ENCODE results near the gene SYAP1. TPM values are rescaled to one million over a fixed set of nuclear protein-coding genes. Genes with fewer than 3 reads are reported as not detected.

The SYAP1 gene
- total RNA-seq, 3 donors from 2014 or later (not counting 1 experiment from before 2014, with no cell fraction given): 42.9 to 58.4 (median 45.4) TPM

- no peaks in the 10 kb centered on the region for H3K36me3 Mint-ChIP-seq
- Histone ChIP-seq H3K4me3 (ENCODE audit: low read length) (no peak overlapping the region), H3K27me3 (ENCODE audit: control insufficient read depth, insufficient read depth, low read length) (no peaks in the 10 kb centered on the region), H3K4me1 (ENCODE audit: control insufficient read depth, insufficient read depth, low read length) (no peaks in the 10 kb centered on the region), H3K9me3 (ENCODE audit: control insufficient read depth, insufficient read depth, low read length) (no peaks in the 10 kb centered on the region), H3K27ac (ENCODE audit: low read length) (no peak overlapping the region), H3K36me3 (ENCODE audit: control insufficient read depth, insufficient read depth, low read length) (peaks cover 3% of the 10 kb centered on the region)
- intact Hi-C loops (cut with micrococcal nuclease): no loop called here
- ATAC-seq: no peak
- no peaks in the 10 kb centered on the region for H3K4me1 Mint-ChIP-seq
- no peaks in the 10 kb centered on the region for H3K27me3 Mint-ChIP-seq (ENCODE audit: low read depth in 2 of 2)
- H3K4me3 Mint-ChIP-seq: no peak overlapping the region
- TF ChIP-seq CTCF (IDR thresholded peaks at IDR 0.05): no peak
- H3K9me3 Mint-ChIP-seq: no peaks in the 10 kb centered on the region
- WGBS (ENCODE audit: insufficient coverage): no CpG with 5 or more reads among the region's 1 CpG
- DNase-seq: no peak
- H3K27ac Mint-ChIP-seq: no peak overlapping the region
Observed at GRCh38 chrX:16762579-16762978, 43.2 kb downstream of the SYAP1 start.

- no peaks in the 10 kb centered on the region for H3K36me3 Mint-ChIP-seq
- H3K4me1 Mint-ChIP-seq: no peaks in the 10 kb centered on the region
- no peak overlapping the region for H3K27ac ChIP-seq (ENCODE audit: low read length)
- H3K4me3 Mint-ChIP-seq: no peak overlapping the region
- DNase-seq: no peak
- intact Hi-C loops (cut with micrococcal nuclease): no loop called here
- no peaks in the 10 kb centered on the region for H3K9me3 Mint-ChIP-seq
- H3K4me3 ChIP-seq (ENCODE audit: low read length): no peak overlapping the region
- no peak for ATAC-seq
- H3K27ac Mint-ChIP-seq: no peak overlapping the region
- no peaks in the 10 kb centered on the region for H3K4me1 ChIP-seq (ENCODE audit: control insufficient read depth, insufficient read depth, low read length)
- TF ChIP-seq CTCF (IDR thresholded peaks at IDR 0.05): no peak
- H3K36me3 ChIP-seq (ENCODE audit: control insufficient read depth, insufficient read depth, low read length): no peaks in the 10 kb centered on the region
- H3K27me3 Mint-ChIP-seq (ENCODE audit: low read depth in 2 of 2): no peaks in the 10 kb centered on the region
- WGBS (ENCODE audit: insufficient coverage): no CpG with 5 or more reads among the region's 2 CpGs
- H3K9me3 ChIP-seq (ENCODE audit: control insufficient read depth, insufficient read depth, low read length): no peaks in the 10 kb centered on the region
- H3K27me3 ChIP-seq (ENCODE audit: control insufficient read depth, insufficient read depth, low read length): no peaks in the 10 kb centered on the region
Observed at GRCh38 chrX:16765594-16765993, 46.2 kb downstream of the SYAP1 start.

GRCh38 chrX:16770970-16771482 is 51.6 kb downstream of the SYAP1 start:
- no peak overlapping the region for H3K27ac ChIP-seq (ENCODE audit: low read length)
- 80% methylated on average over 2 of the region's 2 CpGs for WGBS (ENCODE audit: insufficient coverage)
- H3K36me3 Mint-ChIP-seq: no peaks in the 10 kb centered on the region
- intact Hi-C loops (cut with micrococcal nuclease): no loop called here
- H3K4me1 ChIP-seq (ENCODE audit: control insufficient read depth, insufficient read depth, low read length): no peaks in the 10 kb centered on the region
- no peak overlapping the region for H3K27ac Mint-ChIP-seq
- no peak overlapping the region for H3K4me3 ChIP-seq (ENCODE audit: low read length)
- H3K4me3 Mint-ChIP-seq: no peak overlapping the region
- H3K36me3 ChIP-seq (ENCODE audit: control insufficient read depth, insufficient read depth, low read length): no peaks in the 10 kb centered on the region
- no peak for ATAC-seq
- no peak for DNase-seq
- no peaks in the 10 kb centered on the region for H3K9me3 ChIP-seq (ENCODE audit: control insufficient read depth, insufficient read depth, low read length)
- no peaks in the 10 kb centered on the region for H3K27me3 ChIP-seq (ENCODE audit: control insufficient read depth, insufficient read depth, low read length)
- no peaks in the 10 kb centered on the region for H3K27me3 Mint-ChIP-seq (ENCODE audit: low read depth in 2 of 2)
- H3K4me1 Mint-ChIP-seq: no peaks in the 10 kb centered on the region
- no peak for TF ChIP-seq CTCF (IDR thresholded peaks at IDR 0.05)
- no peaks in the 10 kb centered on the region for H3K9me3 Mint-ChIP-seq
